ENCODE results near the gene EXOC7. TPM values are rescaled to one million over a fixed set of nuclear protein-coding genes. Genes with fewer than 3 reads are reported as not detected.

Gene EXOC7
- total RNA-seq, 1 donor from 2014 or later, result 145 TPM

DNA sequence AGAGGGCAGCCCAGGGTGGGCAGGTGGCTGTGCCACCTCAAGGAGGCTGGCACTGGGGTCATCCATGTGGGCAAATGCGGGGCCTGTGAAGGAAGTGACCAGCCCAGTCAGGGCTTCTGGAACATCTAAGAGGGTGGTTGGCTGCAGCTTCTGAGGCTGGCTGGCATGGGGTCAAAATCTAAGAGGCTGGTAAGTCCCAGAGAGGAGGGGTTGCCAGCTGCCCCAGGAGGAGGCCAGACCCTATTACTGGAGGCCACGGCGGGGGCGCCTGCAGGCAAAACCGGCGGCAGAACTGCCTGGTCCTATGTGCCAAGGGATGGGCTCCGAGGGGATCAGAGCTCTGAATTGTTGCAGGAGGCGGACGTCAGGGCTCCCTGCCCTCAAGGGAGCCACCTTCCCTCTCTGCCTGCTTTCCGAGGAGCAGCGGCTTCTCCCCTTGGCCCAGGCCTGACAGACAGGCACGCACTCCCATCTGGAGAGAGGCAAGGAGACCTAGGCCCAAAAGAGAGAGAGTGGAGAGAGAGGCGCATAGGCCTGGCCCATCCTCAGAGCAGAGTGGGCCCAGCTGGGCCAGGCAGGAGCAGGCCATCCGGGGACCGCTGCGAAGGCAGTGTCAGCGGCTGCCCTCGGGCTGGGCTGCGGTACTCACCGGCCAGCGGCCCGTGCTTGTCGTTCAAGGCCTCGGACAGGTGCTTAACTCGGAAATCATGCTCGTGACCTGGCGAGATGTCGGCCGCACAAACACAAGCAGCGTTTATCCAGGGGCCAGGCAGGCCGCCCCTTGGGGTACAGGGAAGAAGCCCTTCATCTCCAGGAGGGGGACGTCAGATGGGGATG, 13.7 kb downstream of the EXOC7 start:
- peaks cover 19% of the 10 kb centered on the region for H3K36me3 Mint-ChIP-seq (ENCODE audit: low read depth, unreplicated experiment)
- Histone ChIP-seq H3K4me2 (ENCODE audit: low read length) (no peak overlapping the region), H3K27ac (ENCODE audit: low read depth, low read length) (no peak overlapping the region), H3K4me1 (ENCODE audit: insufficient read depth, low read length) (no peaks in the 10 kb centered on the region), H3K9me3 (ENCODE audit: insufficient read depth, low read depth, low read length) (no peaks in the 10 kb centered on the region), H3K79me2 (ENCODE audit: insufficient read depth, low read length) (no peaks in the 10 kb centered on the region), H3K36me3 (ENCODE audit: insufficient read depth, low read length) (peaks cover 23% of the 10 kb centered on the region), H2AFZ (ENCODE audit: low read depth, low read length) (no peak overlapping the region), H4K20me1 (ENCODE audit: insufficient read depth, low read length) (peaks cover 43% of the 10 kb centered on the region), H3K4me3 (ENCODE audit: insufficient read depth, low read depth, low read length) (no peak overlapping the region), H3K9ac (ENCODE audit: low read length) (no peak overlapping the region), H3K27me3 (ENCODE audit: insufficient read depth, low read length) (no peaks in the 10 kb centered on the region)
- no peak for TF ChIP-seq CTCF (IDR thresholded peaks at IDR 0.05; ENCODE audit: insufficient read depth, low read depth, low read length)
- TF ChIP-seq EZH2 (IDR thresholded peaks at IDR 0.05; ENCODE audit: insufficient read depth, low read length), result no peak
- H3K27ac Mint-ChIP-seq (ENCODE audit: unreplicated experiment), result peak overlapping the region; percentile 18
- H3K9me3 Mint-ChIP-seq (ENCODE audit: unreplicated experiment), result no peaks in the 10 kb centered on the region
- H3K4me3 Mint-ChIP-seq (ENCODE audit: unreplicated experiment), result no peak overlapping the region
- FAIRE-seq (no peak), DNase-seq (ENCODE audit: low read depth) (no peak)
- no peaks in the 10 kb centered on the region for H3K4me1 Mint-ChIP-seq (ENCODE audit: low read depth, unreplicated experiment)
- H3K27me3 Mint-ChIP-seq (ENCODE audit: low read depth, unreplicated experiment), result no peaks in the 10 kb centered on the region

DNA sequence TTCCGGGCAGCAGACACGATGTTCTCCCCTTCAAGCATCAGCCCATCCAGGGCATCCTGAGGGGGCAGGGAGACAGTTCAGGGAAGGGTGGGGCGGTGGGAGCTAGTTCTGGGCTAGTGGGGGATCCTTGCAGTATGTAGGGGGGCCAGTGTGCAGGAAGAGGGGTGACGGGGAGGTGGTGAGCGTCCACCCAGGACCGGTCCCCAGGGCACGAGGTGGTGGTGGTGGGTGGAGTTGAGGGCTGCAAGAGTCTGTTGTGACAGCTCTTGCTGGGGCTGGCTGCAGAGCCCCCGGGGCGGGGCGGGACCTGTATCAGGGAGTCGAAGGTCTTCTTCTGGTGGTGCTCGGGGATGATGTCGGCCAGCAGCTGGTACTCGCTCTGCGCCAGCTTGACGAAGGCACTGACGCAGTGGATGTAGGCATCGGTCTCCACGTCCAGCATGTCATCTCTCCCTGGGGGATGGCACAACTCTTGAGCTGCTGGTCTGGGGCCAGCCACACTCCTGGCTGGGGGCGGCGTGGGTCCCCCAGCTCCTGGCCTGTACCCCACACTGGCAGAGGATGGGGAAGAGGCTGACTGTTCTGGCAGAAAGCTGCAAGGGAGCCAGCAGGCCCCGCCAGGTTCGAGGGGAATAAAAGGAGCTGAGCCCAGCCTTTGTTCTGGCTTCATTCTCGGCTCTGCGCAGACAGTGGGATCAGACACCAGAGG, 14.6 kb downstream of the EXOC7 start:
- Histone ChIP-seq H3K27ac (ENCODE audit: low read depth, low read length) (no peak overlapping the region), H3K79me2 (ENCODE audit: insufficient read depth, low read length) (no peaks in the 10 kb centered on the region), H3K9me3 (ENCODE audit: insufficient read depth, low read depth, low read length) (no peaks in the 10 kb centered on the region), H3K4me2 (ENCODE audit: low read length) (no peak overlapping the region), H3K4me3 (ENCODE audit: insufficient read depth, low read depth, low read length) (no peak overlapping the region), H3K9ac (ENCODE audit: low read length) (no peak overlapping the region), H3K36me3 (ENCODE audit: insufficient read depth, low read length) (peaks cover 27% of the 10 kb centered on the region), H4K20me1 (ENCODE audit: insufficient read depth, low read length) (peaks cover 35% of the 10 kb centered on the region), H3K4me1 (ENCODE audit: insufficient read depth, low read length) (no peaks in the 10 kb centered on the region), H2AFZ (ENCODE audit: low read depth, low read length) (no peak overlapping the region), H3K27me3 (ENCODE audit: insufficient read depth, low read length) (no peaks in the 10 kb centered on the region)
- H3K4me3 Mint-ChIP-seq (ENCODE audit: unreplicated experiment), result no peak overlapping the region
- H3K4me1 Mint-ChIP-seq (ENCODE audit: low read depth, unreplicated experiment), result no peaks in the 10 kb centered on the region
- DNase-seq (ENCODE audit: low read depth), result no peak
- no peak for FAIRE-seq
- H3K36me3 Mint-ChIP-seq (ENCODE audit: low read depth, unreplicated experiment), result peaks cover 19% of the 10 kb centered on the region
- no peak for TF ChIP-seq CTCF (IDR thresholded peaks at IDR 0.05; ENCODE audit: insufficient read depth, low read depth, low read length)
- TF ChIP-seq EZH2 (IDR thresholded peaks at IDR 0.05; ENCODE audit: insufficient read depth, low read length), result no peak
- H3K9me3 Mint-ChIP-seq (ENCODE audit: unreplicated experiment), result no peaks in the 10 kb centered on the region
- peak overlapping the region; percentile 53 for H3K27ac Mint-ChIP-seq (ENCODE audit: unreplicated experiment)
- H3K27me3 Mint-ChIP-seq (ENCODE audit: low read depth, unreplicated experiment), result no peaks in the 10 kb centered on the region
